Activated CD4-positive, alpha-beta T cell treated with anti-CD3 and anti-CD28 coated beads for 36 hours (primary cell): Measurements from ENCODE around the gene PDE6D. TPM values are rescaled to one million over a fixed set of nuclear protein-coding genes. Genes with fewer than 3 reads are reported as not detected.

Experiments used
- ATAC-seq: fragments of 200-7000 bp; cut with Tn5 transposase; one replicate; pipeline ENCODE4 v1.10.0; 2021; ENCODE audit warnings: mild to moderate bottlenecking, moderate library complexity
- CTCF ChIA-PET: fragments of 350-600 bp; sonication (Branson Sonifier 250); formaldehyde crosslinking; loops from one replicate; lab custom pipeline; 2021; ENCODE audit warnings: antibody characterized with exemption; lab: Charles Lee
- POLR2A ChIA-PET: fragments of 350-600 bp; sonication (Branson Sonifier 250); formaldehyde crosslinking; loops from one replicate; lab custom pipeline; 2021; ENCODE audit warnings: antibody characterized with exemption, inconsistent platforms; lab: Charles Lee
- DNase-seq: peaks from one replicate; pipeline ENCODE4 v3.0.0-alpha.2; 2020
- H3K27ac Mint-ChIP-seq: one replicate; pipeline ENCODE4 v1.8.0; 2021; ENCODE audit warnings: mixed read lengths
- H3K27me3 Mint-ChIP-seq: one replicate; pipeline ENCODE4 v1.8.0; 2021; ENCODE audit warnings: mixed read lengths
- H3K36me3 Mint-ChIP-seq: one replicate; pipeline ENCODE4 v1.8.0; 2021; ENCODE audit warnings: low read depth, mixed read lengths
- H3K4me1 Mint-ChIP-seq: one replicate; pipeline ENCODE4 v1.8.0; 2021; ENCODE audit warnings: mixed read lengths
- H3K4me3 Mint-ChIP-seq: one replicate; pipeline ENCODE4 v1.8.0; 2021; ENCODE audit warnings: mild to moderate bottlenecking, moderate library complexity, mixed read lengths
- H3K9me3 Mint-ChIP-seq: one replicate; pipeline ENCODE4 v1.8.0; 2021; ENCODE audit warnings: low read depth, mixed read lengths
- intact Hi-C, 2 experiments: fragments of 100-400 bp; cut with DNase I in 1 of 2; cut with micrococcal nuclease in 1 of 2; formaldehyde crosslinking; loops; one replicate each; pipeline versions ENCODE4 v1.14.2 to v1.15.1; 2022 to 2024; cut with DNase I, micrococcal nuclease
- total RNA-seq, 2 experiments: library from RNA; stranded (reverse); gene quantifications; one replicate each; pipeline ENCODE4 v1.2.3, GENCODE V29; 2021

PDE6D gene
- total RNA-seq, 2 experiments from 2014 or later: 28.0 to 31.1 TPM

GRCh38 chr2:231687961-231688360, 93.1 kb downstream of the PDE6D start:
- H3K9me3 Mint-ChIP-seq: no peaks in the 10 kb centered on the region
- H3K36me3 Mint-ChIP-seq: no peaks in the 10 kb centered on the region
- ChIA-PET POLR2A (no interaction called here), CTCF (interaction anchor here (0.6 to 11.2 kb wide), 5 partner anchors 9 to 169 kb away, joined by 3 to 100 read pairs (median 8); no protein-coding TSS in a partner anchor)
- no peak overlapping the region for H3K27ac Mint-ChIP-seq
- H3K4me1 Mint-ChIP-seq: peaks cover 2% of the 10 kb centered on the region
- no peak for ATAC-seq
- no peaks in the 10 kb centered on the region for H3K27me3 Mint-ChIP-seq
- H3K4me3 Mint-ChIP-seq: no peak overlapping the region
- intact Hi-C loops: loop anchor here in 1 of 2 experiments (1.0 kb wide), 1 partner anchor 27 kb away; no protein-coding TSS in a partner anchor
- DNase-seq: no peak

- Mint-ChIP-seq H3K4me1 (peaks cover 2% of the 10 kb centered on the region), H3K27me3 (peaks cover 2% of the 10 kb centered on the region), H3K4me3 (no peak overlapping the region), H3K27ac (no peak overlapping the region), H3K9me3 (no peaks in the 10 kb centered on the region), H3K36me3 (no peaks in the 10 kb centered on the region)
- ChIA-PET POLR2A (interaction anchor here (1.0 kb wide), 1 partner anchor 27 kb away, joined by 4 read pairs; no protein-coding TSS in a partner anchor), CTCF (interaction anchor here (0.6 to 11.2 kb wide), 9 partner anchors 10 to 337 kb away, joined by 3 to 100 read pairs (median 3); no protein-coding TSS in a partner anchor)
- intact Hi-C loops: loop anchor here in 1 of 2 experiments (1.0 kb wide), 1 partner anchor 28 kb away; no protein-coding TSS in a partner anchor
- ATAC-seq: peak; percentile 93
- DNase-seq: peak; percentile 82
These were observed 93.8 kb downstream of the PDE6D start for GRCh38 chr2:231687133-231687852.

GRCh38 chr2:231686192-231687100, 94.6 kb downstream of the PDE6D start:
- ChIA-PET CTCF (interaction anchor here (0.6 to 11.2 kb wide), 8 partner anchors 10 to 337 kb away, joined by 3 to 100 read pairs (median 3); no protein-coding TSS in a partner anchor), POLR2A (interaction anchor here (1.0 kb wide), 1 partner anchor 28 kb away, joined by 4 read pairs; no protein-coding TSS in a partner anchor)
- no peak for DNase-seq
- peaks cover 10% of the 10 kb centered on the region for H3K27me3 Mint-ChIP-seq
- no peaks in the 10 kb centered on the region for H3K9me3 Mint-ChIP-seq
- H3K4me3 Mint-ChIP-seq: no peak overlapping the region
- intact Hi-C loops: loop anchor here in 1 of 2 experiments (1.0 kb wide), 1 partner anchor 29 kb away; no protein-coding TSS in a partner anchor
- no peaks in the 10 kb centered on the region for H3K36me3 Mint-ChIP-seq
- H3K4me1 Mint-ChIP-seq: peaks cover 2% of the 10 kb centered on the region
- H3K27ac Mint-ChIP-seq: no peak overlapping the region
- no peak for ATAC-seq

- Mint-ChIP-seq H3K36me3 (no peaks in the 10 kb centered on the region), H3K4me1 (peaks cover 2% of the 10 kb centered on the region), H3K27ac (no peak overlapping the region), H3K27me3 (peaks cover 11% of the 10 kb centered on the region), H3K9me3 (no peaks in the 10 kb centered on the region), H3K4me3 (no peak overlapping the region)
- CTCF ChIA-PET: interaction anchor here (0.6 to 11.2 kb wide), 11 partner anchors 10 to 204 kb away, joined by 3 to 100 read pairs (median 3); no protein-coding TSS in a partner anchor
- intact Hi-C loops: no loop called here
- POLR2A ChIA-PET: interaction anchor here (1.3 kb wide), 1 partner anchor 29 kb away, joined by 4 read pairs; no protein-coding TSS in a partner anchor
- DNase-seq (no peak), ATAC-seq (no peak)
These were observed 95.5 kb downstream of the PDE6D start for GRCh38 chr2:231685349-231686191.

GRCh38 chr2:231684314-231685223, 96.5 kb downstream of the PDE6D start:
- peak; percentile 38 for DNase-seq
- no peaks in the 10 kb centered on the region for H3K9me3 Mint-ChIP-seq
- POLR2A ChIA-PET: interaction anchor here (0.6 to 1.3 kb wide), 3 partner anchors 30 to 73 kb away, joined by 3 to 4 read pairs (median 4); no protein-coding TSS in a partner anchor
- CTCF ChIA-PET: interaction anchor here (0.6 to 11.2 kb wide), 8 partner anchors 9 to 73 kb away, joined by 3 to 100 read pairs (median 4); no protein-coding TSS in a partner anchor
- no peaks in the 10 kb centered on the region for H3K36me3 Mint-ChIP-seq
- peaks cover 14% of the 10 kb centered on the region for H3K27me3 Mint-ChIP-seq
- H3K4me3 Mint-ChIP-seq: no peak overlapping the region
- peaks cover 2% of the 10 kb centered on the region for H3K4me1 Mint-ChIP-seq
- H3K27ac Mint-ChIP-seq: no peak overlapping the region
- ATAC-seq: no peak
- intact Hi-C loops: no loop called here

GRCh38 chr2:231683292-231684235, 97.5 kb downstream of the PDE6D start:
- POLR2A ChIA-PET: interaction anchor here (0.5 to 1.3 kb wide), 5 partner anchors 22 to 72 kb away, joined by 3 to 7 read pairs (median 4); no protein-coding TSS in a partner anchor
- no peak for ATAC-seq

GRCh38 chr2:231682603-231683291, 98.3 kb downstream of the PDE6D start:
- DNase-seq (no peak), ATAC-seq (no peak)
- CTCF ChIA-PET: interaction anchor here (0.7 to 11.2 kb wide), 6 partner anchors 8 to 33 kb away, joined by 3 to 100 read pairs (median 4); no protein-coding TSS in a partner anchor
- Mint-ChIP-seq H3K36me3 (no peaks in the 10 kb centered on the region), H3K4me3 (no peak overlapping the region), H3K4me1 (peaks cover 4% of the 10 kb centered on the region), H3K27ac (no peak overlapping the region), H3K9me3 (no peaks in the 10 kb centered on the region), H3K27me3 (peaks cover 14% of the 10 kb centered on the region)
- POLR2A ChIA-PET: interaction anchor here (0.5 to 0.6 kb wide), 2 partner anchors 22 to 45 kb away, joined by 4 to 7 read pairs; no protein-coding TSS in a partner anchor
- intact Hi-C loops: no loop called here

More at GRCh38 chr2:231683292-231684235, 97.5 kb downstream of the PDE6D start:
- H3K4me3 Mint-ChIP-seq: no peak overlapping the region
- H3K4me1 Mint-ChIP-seq: peaks cover 2% of the 10 kb centered on the region
- CTCF ChIA-PET: interaction anchor here (0.7 to 11.2 kb wide), 5 partner anchors 8 to 32 kb away, joined by 3 to 100 read pairs (median 5); no protein-coding TSS in a partner anchor
- no peak for DNase-seq
- H3K36me3 Mint-ChIP-seq: no peaks in the 10 kb centered on the region
- no peak overlapping the region for H3K27ac Mint-ChIP-seq
- intact Hi-C loops: no loop called here
- H3K9me3 Mint-ChIP-seq: no peaks in the 10 kb centered on the region
- H3K27me3 Mint-ChIP-seq: peaks cover 14% of the 10 kb centered on the region
